ENCODE data around the gene SAFB2. TPM values are rescaled to one million over a fixed set of nuclear protein-coding genes. Genes with fewer than 3 reads are reported as not detected.

The SAFB2 gene
- total RNA-seq, 1 donor from 2014 or later: 49.4 TPM

GRCh38 chr19:5635427-5635826 lies 12.9 kb upstream of the SAFB2 start:
- ATAC-seq: no peak
- DNase-seq (ENCODE audit: low spot score): no peak

DNA sequence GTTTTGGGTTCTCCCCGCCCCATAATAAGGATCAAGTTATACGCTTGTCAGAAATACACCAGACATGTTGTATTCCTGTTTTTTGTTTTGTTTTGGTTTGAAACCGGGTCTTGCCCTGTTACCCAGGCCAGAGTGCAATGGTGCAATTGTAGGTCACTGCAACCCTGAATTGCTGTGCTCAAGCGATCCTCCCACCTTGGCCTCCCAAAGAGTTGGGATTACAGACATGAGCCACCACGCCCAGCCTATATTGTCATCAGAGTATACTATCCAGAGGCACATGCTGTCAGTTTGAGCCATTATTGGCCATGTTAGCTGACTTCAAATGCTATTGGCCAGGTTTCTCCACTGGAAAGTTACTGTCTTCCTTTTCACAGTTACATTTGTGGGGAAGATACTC lies 10.1 kb upstream of the SAFB2 start:
- peak; percentile 61 for ATAC-seq

GRCh38 chr19:5632241-5632612 lies 9.7 kb upstream of the SAFB2 start:
- ATAC-seq (peak; percentile 68), DNase-seq (ENCODE audit: low spot score) (no peak)

More for the DNA sequence above, 10.1 kb upstream of the SAFB2 start:
- DNase-seq (ENCODE audit: low spot score): no peak

DNA sequence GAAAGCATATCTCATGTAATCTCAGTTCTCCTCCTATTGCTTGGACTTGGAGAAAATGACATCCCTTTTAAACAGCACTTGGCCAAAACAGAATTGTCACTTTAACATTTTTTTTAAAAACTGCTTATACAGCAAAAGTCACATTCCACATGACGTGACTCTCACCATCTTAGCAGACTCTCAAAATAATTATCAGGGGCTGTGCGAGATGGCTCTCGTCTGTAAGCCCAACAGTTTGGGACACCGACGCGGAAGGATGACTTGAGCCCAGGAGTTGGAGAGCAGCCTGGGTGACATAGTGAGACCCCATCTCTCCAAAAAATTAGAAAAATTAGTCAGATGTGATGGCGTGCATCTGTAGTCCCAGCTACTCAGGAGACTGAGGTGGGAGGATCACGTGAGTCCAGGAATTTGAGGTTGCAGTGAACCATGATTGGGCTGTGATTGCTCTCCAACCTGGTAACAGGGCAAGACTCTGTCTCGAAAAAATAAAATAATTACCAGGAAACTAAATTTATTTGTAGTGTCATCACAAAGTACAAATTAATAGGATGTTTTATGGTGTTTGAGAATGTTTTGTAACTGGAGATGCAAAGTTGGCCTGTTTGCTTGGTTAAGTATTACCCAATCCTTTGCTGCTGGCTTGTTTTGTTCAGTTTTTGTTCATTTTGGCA lies 9.1 kb upstream of the SAFB2 start:
- DNase-seq (ENCODE audit: low spot score) (no peak), ATAC-seq (peak; percentile 60)

DNA sequence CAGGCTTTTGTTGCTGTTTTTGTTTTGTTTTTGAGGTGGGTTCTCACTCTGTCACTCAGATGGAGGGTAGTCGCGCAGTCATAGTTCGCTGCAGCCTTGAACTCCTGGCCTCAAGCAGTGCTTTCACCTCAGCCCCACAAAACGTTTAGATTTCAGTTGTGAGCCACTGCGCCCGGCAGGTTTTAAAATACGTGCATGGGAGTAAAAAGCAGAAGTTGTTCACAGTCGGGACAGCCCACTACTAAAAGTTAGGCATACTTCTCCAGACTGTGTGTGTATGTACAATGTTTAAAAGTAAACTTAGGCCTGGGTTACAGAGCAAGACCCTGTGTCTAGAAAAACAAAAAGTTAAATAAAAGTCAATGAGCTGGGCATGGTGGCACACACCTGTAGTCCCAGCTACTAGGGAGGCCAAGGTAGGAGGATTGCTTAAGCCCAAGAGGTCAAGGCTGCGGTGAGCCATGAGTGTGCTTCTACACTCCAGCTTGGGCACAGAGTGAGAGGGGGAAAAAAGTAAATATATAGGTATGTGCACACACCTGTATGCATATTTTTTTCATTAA lies 6.4 kb upstream of the SAFB2 start:
- ATAC-seq: no peak

DNA sequence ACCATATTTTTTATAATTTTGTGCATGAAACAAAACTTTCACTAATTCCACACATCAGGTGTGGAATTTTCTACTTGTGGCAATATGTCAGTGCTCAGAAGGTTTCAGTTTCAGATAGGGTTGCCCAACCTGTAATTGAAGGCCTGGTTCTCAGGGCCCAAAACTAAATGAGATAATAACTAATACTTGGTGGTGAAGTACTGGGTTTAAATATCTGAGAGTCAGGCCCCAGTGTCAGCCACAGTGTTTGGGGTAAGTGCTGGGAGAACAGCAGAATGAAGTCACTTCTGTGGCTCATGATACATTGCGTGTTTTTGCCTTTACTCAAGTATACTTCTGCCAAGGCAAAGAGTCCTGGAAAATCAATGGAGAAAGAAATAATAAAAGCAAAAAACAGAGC lies 5.9 kb upstream of the SAFB2 start:
- no peak for DNase-seq (ENCODE audit: low spot score)
- no peak for ATAC-seq

More for the DNA sequence above, 6.4 kb upstream of the SAFB2 start:
- DNase-seq (ENCODE audit: low spot score): no peak

GRCh38 chr19:5627395-5627904 lies 4.9 kb upstream of the SAFB2 start:
- ATAC-seq: no peak
- DNase-seq (ENCODE audit: low spot score): no peak

DNA sequence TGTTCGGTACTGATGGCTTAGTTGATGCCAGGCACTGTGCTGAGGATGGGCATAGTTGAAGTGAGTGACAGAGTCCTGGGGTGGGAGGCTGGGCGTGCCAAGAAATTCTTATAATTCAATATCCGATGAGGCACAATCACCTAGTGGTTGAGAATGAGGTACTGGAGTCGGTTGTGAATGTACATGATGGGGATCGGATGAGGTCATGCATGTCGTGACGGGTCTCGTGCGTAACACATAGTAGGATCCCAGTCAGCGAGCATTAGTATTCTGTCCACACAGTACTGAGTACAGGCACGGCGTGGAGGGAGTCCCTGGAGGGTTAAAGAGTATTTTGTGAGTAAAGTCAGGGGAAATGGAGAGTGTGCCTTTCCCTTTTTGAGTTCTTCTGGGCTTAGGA lies 3.1 kb upstream of the SAFB2 start:
- no peak for ATAC-seq
- no peak for DNase-seq (ENCODE audit: low spot score)

DNA sequence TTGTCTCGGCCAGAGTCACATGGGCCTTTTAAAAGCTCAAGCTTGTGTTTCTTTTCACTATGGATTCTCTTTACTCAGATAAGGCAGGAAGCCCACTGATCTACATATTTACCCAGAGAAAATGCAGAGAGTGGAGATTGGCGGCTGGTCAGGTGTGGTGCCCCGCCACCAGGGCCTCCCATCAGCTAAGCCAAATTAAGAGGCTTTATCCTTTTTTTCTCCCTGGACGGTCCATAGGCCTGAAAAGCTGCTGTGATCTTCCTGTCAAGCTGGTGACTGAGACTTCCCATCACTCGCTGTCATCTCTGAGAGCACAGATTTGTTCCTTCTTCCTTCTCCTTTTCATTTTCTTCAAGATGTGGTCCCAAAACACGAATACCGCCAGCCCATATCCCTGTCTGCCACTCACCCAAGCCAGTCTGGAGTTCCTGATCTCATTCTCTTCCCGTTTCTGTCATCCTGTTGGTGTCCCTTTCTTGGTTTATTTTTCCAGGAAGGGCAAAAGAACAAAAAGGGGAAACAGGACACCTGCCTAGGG lies 2.2 kb upstream of the SAFB2 start:
- ATAC-seq (no peak), DNase-seq (ENCODE audit: low spot score) (no peak)

DNA sequence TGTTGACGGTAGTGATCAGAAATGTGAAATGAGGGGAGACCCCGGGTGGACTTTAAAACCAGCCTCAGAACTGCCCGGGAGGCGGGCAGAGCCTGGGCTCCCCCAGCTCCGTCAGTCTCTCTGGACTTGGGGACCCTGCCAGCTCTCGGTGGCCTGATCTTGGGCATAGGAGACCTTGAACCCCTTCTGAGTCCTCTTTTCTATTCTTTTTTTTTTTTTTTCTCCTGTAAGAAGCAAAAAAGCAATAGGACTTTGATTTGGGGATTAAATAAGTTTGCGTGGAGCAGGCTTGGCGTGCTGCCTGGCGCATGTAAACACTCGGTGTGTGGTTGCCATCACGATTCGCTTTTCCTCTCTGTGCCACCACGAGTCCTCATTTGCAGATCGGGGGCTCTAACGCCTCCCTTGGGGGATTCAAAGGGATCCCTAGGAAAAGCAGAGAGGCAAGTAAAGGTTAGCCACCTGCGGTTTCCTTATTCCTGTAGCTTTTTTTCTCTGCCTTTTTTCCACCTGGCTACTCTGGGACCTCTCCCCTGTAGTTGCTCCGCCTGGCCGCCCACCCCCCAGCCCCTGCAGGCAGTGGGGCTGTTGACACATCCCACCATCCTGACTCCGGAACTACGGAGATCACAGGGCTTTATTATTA lies 1.6 kb upstream of the SAFB2 start:
- peak; percentile 12 for ATAC-seq

GRCh38 chr19:5623397-5624017 lies 931 bp upstream of the SAFB2 start:
- ATAC-seq (no peak), DNase-seq (ENCODE audit: low spot score) (peak; percentile 48)

More for the DNA sequence above, 1.6 kb upstream of the SAFB2 start:
- DNase-seq (ENCODE audit: low spot score): peak; percentile 68

GRCh38 chr19:5621945-5622464 lies 571 bp downstream of the SAFB2 start:
- DNase-seq (ENCODE audit: low spot score) (peak; percentile 51), ATAC-seq (no peak)

DNA sequence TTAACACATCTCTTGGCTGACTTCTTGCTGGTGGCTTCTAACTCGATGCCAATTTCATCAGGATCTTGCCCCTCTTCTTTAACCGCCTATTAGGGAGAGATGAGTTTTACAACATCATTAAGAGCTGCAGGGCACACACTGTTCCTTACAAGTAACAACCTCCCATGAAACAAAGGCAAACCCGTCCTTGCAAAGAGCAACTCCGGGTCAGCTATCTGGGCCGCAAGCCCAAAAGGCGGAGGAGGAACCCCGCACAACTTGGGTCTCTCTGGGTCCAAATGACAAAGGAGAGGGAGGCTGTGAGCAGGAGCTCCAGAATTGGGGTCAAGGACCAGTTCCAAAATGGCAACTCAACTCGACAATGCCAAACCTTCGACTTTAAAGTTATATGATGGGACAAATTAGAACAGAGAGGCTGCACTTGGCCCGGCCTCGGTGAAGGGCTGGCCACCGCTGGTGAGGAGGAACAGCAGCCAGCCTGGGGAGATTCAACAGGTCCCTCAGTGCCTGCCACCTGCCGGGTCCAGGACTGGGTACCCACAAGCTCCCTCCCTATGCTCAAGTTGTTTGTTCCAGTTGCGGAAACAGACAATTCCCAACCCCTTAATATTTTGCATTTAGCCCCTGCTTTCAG lies 1.1 kb downstream of the SAFB2 start:
- DNase-seq (ENCODE audit: low spot score): no peak
- ATAC-seq: no peak

GRCh38 chr19:5619946-5620345 lies 2.6 kb downstream of the SAFB2 start:
- DNase-seq (ENCODE audit: low spot score) (no peak), ATAC-seq (no peak)

DNA sequence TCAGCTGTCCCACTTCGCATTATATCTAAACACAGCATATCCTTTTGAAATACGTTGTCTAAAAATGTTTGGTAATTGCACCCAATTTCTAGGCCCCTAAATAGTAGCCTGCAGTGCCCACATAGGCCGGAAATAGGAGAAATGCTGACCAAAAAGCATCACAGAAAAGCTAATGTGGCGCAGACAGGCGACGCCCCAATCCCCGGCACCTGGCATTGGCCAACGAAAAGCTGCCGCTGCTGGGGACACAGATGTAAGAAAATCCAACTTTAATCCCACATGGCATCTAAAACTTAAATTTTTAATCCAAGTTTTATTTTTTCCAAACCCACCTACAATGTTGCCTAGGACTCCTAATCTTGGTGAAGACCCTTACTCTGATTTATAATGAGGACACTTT lies 4.0 kb downstream of the SAFB2 start:
- ATAC-seq: no peak
- DNase-seq (ENCODE audit: low spot score): no peak

DNA sequence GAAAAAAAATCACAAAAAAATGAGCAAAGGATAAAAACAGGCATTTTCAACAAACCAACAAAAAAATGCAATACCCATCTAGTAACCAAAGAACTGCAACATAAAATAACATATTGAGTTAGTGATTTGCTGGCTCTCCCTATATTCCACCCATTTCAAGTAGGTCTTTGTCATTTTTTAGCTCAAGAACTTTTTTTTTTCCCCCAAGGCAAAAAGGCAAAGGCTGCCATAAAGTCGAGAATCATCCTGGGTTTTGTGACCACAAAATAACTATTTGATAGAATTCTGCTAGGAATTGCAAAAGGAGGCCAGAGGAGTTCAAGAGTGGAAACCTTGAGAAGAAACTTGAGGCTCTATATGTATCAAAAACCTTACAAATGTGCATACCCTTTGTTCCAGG lies 5.5 kb downstream of the SAFB2 start:
- ATAC-seq (no peak), DNase-seq (ENCODE audit: low spot score) (no peak)

- no peak for ATAC-seq
- DNase-seq (ENCODE audit: low spot score): no peak
Observed at GRCh38 chr19:5615756-5616327, 6.7 kb downstream of the SAFB2 start.

- no peak for ATAC-seq
Observed at GRCh38 chr19:5612891-5613865, 9.4 kb downstream of the SAFB2 start.

GRCh38 chr19:5609881-5610448 lies 12.6 kb downstream of the SAFB2 start:
- ATAC-seq: no peak

More at GRCh38 chr19:5612891-5613865, 9.4 kb downstream of the SAFB2 start:
- DNase-seq (ENCODE audit: low spot score): no peak

More at GRCh38 chr19:5609881-5610448, 12.6 kb downstream of the SAFB2 start:
- DNase-seq (ENCODE audit: low spot score): no peak
